NCI-H2107 (cell line): ENCODE results near the gene TECPR2.
A peak's percentile ranks its signal among the peaks of the same experiment; 100 is the strongest.

ENCODE experiments used
- DNase-seq: peaks from one replicate; lab custom pipeline; 2025; lab: John Stamatoyannopoulos, UW

TECPR2 gene

DNA sequence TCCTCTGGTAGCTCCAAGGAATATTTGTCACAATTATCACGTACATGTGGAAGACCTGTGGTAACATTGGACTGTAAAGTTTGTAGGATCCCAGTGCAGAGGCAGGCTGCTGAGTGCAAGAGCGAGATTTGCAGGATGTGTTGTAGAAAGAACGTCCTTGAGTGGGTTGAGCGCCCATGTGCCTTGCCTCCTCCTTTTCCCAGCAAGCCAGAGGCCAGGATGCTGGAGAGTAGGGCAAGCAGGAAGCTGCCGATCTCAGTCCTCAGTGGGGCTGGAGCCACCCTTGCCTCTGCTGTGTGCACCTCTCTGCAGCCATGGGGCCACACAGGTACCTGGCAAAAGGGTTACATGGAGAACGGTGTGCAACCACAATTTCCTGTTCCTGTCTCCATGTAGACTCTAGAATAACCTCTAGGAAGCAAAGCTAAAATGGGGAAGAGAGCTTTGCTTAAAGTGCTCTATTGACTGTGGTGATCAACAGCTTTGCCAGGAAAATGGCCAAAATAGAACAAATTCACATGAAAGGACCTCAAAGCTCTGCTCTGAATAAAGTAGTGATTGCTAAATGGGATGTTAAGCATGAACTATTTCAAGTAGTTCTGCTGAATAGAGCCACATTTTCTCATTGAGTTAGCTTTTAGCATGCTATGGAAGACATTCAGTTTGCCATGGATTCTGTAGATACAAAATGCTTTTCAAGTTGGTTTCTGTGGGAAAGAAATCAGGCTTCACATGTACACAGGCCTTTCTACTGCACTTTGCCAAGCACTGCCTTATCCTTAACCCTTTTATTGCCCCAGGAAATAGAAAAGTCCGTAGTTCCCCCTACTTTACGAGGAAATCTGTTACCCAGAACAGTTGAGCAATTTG is 109.4 kb downstream of the TECPR2 start:
- DNase-seq = no peak

DNA sequence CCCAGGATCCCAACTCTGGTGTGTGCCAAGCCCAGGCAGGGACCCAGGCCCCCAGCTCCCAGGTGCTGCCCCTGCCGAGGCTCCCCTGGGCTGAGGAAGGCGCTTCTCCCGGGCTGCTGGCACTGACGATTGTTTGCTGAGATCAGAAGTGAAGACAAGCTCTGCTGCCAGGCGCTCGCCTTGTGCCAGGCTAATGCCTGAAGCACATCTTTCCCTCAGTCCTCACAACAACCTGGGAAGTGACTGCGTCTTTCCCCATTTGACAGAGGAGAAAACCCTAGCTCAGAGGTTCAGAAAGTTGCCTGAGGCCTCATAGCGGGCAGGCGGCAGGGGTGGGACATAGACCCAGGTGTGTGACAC is 110.0 kb downstream of the TECPR2 start:
- no peak for DNase-seq

DNA sequence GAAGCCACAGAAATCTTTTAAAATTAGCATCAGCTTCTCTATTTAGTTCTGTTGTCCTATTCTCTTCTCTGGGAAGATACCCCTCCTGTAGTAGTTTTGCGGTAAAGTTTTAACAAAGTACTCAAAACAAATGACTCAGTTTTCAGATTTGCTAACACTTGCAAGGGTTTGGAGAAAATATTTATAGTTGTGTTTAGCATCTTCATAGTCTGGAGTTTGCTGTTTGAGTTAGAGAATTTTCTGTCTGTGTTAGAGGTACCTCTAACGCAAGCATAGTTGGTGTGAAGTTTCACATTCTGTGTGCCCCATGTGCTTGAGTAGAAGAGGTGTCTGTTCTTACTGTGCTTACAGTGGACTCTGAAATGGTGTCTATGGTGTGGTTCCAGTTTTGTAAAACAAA is 110.8 kb downstream of the TECPR2 start:
- no peak for DNase-seq

DNA sequence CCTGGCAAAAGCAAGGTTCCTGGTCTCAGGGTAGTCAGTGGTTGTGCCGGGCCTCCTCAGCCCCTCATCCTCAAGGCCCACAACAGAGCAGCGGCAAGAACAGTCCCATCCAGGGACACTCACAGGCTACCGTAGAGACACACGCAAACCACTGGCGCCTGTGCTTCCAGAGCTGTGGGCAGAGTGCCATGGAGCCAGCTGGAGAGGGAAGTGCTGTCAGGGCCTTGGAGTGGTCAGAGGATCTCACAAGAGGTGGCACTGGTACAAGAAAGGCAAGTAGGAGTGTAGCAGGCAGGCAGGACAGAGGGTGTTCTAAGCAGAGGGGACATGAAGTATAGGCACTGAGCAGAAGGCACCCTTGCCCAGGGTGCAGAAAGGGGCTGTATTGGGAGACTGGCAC is 112.2 kb downstream of the TECPR2 start:
- no peak for DNase-seq

DNA sequence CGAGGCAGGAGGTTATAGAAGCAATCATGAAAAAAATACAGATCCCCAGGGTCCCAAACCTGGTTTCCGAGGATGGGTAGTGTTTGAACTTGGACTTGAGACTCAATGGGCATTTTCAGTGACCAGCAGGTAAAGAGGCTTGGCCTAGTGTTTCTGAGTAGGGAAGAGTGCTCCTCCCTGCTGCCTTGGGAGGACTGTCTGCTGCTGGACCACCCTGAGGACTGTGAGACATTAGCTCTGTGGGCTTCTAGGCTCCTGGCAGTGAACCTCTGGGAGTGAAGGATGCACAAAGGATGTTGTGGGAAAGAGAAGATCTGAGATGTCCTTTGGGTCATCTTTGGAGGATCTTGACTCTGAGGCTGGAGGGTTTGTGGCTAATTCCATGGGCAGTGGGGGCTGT is 116.4 kb downstream of the TECPR2 start:
- DNase-seq = no peak

DNA sequence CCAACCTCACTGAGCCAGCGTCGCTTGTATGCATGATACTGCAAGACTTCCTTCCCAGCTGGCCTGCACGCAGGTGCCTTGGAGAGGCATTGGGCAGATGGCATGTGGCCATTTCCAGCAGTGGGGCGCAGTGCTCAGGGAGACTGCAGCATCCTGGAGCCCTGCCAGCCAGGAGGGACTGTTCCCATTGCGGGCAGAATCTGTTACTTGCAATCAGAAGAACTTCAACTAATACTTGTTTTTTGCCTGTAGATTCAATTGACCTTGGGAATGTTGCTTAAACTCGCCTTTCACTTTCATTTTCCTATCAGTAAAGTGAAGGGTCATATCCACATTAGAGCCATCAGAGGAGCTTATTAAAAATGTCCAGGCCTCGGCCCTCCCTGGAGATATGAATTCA is 117.0 kb downstream of the TECPR2 start:
- peak; percentile 78 for DNase-seq

DNA sequence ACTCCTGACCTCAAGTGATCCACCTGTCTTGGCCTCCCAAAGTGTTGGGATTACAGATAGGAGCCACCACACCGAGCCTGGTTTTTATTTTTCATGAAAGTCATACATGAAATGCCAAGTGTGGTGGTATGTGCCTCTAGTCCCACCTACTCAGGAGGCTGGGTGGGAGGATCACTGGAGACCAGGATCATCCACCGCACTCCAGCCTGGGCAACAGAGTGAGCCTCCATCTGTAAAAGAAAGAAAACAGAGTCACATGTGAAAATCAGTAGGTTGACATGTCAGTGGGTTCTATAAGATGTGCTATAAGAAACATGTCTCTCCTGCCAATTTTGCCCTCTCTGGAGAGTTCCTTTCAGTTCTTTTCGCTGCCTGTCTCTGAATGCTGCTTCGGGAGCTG is 118.6 kb downstream of the TECPR2 start:
- no peak for DNase-seq

DNA sequence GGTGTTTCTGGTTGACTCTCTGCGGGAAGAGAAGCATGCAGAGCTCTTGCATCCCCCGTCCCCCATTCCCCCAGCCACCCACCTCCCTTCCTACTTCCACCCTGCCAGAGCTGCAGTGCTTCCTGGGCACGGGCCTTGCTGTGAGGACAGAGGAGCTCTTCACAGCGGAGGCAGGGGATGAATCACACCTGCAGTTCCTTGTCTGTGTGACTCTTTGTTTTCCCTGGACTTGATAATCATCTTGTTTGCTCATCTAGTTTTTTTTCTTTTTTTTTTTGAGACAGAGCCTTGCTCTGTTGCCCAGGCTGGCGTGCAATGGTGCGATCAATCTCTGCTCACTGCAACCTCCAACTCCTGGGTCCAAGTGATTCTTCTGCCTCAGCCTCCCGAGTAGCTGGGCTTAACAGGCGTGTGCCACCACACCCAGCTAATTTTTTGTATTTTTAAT is 119.1 kb downstream of the TECPR2 start:
- no peak for DNase-seq

DNA sequence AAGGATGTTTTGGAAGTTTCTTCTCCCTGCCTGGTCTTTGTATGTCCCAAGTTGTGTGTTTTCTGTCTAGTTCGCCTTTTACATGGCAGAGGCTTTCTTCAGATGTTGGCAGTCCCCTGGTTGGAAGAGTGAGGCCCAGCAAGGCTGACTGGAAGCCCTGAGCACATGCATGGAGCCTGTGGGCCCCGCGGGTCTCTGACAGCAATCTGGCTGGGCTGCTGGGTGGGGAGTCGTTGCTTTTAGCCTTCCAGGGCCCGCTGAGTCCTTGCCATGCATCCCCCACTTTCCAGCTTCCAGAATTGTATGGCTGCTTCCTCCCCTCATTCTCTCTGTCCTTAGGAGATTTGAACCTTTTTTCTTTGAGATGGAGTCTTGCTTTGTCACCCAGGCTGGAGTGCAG is 121.6 kb downstream of the TECPR2 start:
- DNase-seq = no peak

DNA sequence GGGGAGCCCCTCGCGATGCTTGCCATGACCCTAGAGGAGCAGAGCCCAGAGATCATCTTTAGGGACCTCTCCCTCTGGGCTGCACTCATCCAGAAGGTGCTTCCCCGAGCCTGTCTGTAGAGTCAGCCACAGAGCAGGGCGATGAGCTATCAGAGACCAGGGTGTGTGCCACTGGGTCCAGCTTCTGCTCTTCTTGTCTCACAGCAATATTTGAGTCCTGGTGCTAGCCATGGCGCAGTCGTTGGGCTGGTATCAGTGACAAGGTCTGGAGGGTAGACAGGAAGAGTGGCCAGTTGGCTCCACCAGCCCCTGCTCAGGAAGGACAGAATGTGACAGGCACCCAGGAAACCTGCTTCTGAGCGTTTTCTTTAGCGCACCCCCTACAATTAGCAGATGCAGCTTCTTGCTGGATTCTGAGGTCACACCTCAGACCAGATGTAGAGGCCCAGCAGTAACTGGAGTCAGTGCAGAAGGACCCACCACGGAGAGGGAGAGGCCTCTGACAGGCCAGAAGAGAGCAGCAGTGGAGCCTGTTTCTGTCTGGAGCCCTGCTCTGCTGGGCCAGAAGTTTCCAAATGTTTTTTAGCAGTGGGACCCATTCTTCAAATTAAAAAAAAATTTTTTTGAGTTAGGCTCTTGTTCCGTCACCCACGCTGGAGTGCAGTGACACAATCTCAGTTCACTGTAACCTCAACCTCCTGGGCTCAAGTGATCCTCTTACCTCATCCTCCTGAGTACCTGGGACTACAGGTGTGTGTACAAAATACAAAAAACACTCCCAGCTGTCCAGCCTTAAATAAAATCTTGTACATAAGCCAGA is 123.2 kb downstream of the TECPR2 start:
- DNase-seq = no peak

DNA sequence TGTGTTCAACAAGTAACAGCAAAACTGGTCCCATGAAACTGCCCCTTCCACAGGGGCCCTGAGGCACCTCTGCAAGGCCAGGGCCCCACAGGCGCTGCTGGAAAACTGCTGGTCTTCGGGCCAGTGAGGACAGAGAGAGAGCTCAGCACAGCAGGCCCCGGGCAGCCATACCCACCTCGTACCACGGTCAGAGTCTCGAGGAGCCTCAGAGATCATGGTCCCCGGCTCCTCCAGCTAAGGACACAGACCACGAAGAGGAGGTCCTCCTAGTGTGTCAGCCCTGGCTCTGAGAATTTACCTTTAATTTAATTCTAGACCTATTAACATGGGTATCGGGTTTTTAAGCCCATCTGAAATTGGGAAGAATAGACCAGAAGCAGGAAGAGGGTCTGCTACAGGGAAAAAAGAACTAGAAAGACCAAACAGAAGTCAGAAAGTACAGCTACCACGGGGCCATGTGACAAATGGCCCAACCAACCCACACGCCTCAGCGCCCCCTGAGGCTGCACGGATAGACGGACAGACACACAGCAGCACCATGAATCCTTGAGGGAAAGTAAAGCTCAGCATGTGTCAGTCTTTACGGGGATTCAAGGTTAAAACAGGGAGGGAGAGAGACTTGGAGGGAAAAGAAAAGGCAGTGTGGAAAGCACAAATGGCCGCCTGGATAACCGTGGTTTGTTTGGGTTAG is 123.9 kb downstream of the TECPR2 start:
- no peak for DNase-seq

DNA sequence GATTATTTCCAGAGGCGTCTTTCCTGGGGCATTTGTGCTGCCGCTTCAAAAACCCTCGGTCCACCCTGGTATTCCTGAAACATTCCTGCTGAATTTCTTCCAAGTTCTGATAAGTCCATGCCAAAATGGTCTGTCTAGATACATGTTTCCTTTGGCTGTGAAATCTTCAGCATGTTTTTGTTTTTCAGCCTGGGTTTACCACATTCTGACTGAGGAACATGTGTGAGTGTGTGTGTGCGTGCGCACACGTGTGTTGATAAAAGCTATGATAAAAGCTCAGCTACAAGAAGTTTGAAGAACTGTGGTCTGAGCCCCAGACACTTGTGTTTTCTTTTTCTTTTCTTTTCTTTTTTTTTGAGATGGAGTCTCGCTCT is 124.5 kb downstream of the TECPR2 start:
- DNase-seq = no peak

DNA sequence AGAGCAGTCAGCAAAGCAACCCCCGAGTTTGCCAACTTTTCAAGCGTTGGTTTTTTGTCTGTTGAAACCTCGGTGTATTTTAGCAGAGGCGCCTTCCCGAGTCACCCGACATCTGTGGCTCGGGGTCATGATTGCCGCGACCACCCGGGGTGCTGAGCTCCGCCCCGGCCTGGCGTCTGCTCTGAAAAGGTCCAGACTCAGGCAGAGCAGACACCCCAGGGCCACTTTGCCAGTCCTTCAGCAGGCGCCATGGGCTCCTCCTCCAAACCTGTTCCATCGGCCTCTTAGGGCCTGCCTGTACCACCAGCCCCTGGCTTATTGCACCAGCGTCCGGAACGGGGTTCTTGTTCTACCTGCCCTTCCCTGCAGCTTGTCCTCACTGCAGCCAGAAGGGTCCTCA is 127.7 kb downstream of the TECPR2 start:
- DNase-seq = no peak

DNA sequence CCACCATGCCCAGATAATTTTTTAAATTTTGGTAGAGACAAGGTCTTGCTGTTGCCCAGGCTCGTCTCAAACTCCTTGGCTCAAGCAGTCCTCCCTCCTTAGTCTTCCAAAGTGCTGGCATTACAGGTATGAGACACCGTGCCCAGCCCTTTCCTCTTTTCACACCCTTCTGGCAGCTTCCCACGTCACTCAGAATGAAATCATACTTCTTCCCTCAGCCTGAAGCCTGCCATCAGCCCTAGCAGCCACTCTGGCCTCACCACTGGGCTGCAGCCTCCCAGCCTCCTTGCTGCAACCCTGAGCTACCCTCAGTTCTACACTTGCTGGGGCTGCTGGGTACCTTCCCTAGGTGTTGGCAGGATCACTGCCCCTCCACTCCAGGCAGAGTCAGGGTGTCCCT is 128.6 kb downstream of the TECPR2 start:
- DNase-seq = no peak

DNA sequence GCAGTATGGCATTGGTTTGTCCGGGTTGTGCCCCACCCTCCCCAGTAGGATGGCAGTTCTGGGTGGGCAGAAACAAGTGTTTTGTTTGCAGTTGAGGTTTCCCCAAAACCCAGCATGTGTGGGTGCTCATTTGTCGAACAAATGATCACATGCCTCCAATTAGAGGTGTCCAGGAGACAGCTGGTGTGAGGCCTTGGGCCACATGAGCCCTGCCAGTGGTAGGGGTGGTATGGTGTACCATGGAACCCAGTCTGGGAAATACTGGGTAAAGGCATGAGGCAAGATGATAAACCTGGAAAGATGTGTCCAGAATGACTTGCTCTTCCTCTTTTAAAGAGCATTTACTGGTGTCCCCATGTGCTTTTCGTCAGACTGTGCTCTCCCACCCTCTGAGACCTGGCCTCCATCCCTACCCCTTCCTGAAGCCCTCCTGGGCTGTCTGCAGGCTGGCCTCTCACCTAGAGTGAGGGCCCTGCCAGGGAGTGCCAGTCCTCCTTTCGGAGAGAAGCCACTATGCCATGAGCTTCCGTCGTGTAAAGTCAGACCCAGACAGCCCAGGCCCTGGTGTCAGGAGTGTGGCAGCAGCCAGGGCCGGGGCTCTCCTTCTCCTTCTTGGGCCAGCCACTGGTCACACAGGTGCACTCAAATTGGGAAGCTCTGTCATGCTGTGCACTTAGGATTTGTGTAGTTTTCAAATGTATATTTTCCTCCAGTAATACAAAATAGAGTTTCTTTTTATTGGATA is 129.2 kb downstream of the TECPR2 start:
- DNase-seq = no peak

DNA sequence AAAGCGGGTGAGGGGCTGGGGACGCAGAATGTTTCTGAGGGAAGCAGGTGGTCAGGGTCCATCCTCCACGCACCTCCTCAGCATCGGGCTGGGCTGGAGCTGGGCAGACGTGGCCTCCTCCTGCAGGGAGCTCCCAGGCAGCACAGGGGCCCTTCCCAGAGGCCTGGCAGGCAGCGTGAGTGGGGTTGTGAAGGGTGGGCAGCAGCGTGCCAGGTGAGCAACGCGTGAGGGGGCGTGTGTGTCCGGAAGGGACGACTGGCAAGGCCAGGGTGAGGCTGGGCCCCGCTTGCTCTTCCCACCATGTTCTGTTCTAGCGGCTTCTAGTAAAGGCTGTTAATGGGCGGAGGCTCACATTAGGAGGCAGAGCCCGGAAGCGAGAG is 129.8 kb downstream of the TECPR2 start:
- no peak for DNase-seq

DNA sequence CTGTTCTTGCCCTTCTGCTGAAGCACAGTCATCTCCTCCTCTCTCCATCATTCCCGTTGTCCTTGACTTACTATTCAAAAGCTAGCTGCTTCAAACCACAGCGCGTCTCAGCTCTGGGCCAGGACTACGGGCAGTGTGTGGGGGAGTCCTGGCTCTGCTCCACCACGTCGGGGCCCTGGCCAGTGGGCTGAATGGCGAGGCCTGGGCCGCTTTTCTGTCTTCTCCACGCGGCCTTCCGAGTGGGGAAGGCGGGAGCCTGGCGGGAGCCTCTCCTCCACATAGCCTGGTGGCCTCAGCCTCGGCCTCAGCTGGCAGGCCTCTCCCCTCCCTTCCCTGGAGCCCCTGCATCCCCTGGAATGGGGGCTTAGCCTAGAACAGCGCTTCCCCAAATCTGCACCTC is 130.4 kb downstream of the TECPR2 start:
- no peak for DNase-seq

DNA sequence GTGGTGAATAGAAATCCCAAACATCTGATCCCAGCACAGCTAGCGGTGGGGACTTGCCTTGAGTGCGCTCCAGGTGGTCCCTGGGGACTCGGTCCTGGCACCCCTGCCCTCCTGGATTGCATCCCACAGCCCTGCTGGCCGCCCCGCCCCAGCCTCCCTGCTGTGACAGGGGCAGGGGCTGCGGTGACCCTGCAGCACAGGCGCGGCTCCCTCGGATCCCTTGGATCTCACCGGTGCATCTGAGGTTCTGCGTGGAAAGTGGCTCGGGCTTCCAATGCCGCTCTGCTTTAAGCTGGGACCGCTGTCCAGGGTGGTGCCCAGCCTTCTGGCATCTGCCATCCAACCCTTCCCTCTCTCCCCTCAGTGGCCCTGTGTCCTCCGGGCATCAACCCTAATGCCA is 130.8 kb downstream of the TECPR2 start:
- no peak for DNase-seq

DNA sequence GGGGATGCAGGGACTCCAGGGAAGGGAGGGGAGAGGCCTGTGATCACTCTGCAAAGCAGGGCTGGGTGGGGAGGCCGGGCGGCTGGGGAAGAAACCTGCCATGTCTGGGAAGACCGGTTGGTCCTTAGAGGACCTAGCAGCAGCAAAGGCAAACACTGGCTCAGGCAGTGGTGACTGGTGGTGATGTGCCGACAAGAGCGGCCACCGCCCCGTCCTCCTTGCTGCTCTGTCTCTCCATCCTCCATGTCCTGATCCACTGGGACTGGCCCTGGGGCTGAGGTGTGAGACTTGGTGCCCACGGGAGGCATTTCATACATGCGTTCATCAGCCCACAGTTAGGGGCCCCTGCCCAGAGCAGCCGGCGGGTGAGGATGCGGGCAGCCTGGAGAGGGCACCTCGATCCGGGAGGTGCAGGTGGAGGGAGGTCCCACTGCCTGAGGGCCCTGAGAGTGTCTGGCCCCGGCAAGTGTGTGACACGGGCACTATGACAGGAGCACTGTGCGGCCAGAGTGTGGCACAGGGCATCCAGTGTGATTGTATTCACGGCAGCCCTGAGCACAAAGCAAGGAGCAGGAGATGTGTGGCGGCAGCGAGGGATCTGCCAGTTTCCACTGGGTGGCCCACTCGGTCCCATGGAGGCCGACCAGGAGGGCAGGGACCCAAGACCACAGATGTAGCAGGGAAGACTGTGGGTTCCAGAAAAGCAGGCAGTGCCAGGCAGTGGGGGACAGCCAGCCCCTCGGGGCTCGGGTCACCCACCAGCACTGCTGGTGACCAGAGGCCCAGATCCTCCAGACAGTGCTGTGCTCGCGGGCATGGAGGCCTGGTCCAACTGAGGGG is 133.0 kb downstream of the TECPR2 start:
- no peak for DNase-seq

DNA sequence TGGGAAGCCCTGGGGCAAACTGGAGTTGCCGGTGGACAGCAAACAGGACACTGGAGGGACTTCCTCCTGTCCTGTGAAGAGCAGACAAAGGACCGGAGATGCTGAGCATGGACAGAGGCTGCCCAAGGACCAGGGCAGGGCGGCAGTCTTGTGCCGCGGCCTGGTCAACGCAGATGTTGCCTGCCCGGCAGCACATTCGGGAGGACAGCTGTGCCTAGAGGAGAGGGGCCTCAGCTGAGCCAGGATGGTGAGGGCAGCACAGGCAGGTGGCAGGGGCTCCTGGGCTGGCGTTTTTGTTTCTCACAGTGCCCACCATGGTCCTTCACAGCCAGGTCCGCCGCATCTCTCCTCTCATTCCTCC is 133.6 kb downstream of the TECPR2 start:
- no peak for DNase-seq
